HL-60/S4 treated with phorbol 12-myristate 13-acetate at 8.2 ng/mL for 4 days and 3 days (cell line): ENCODE results near the gene PLOD1.
"Not testable (repeated sequence)": the region's sequence is repeated elsewhere in the genome, so short reads cannot be mapped to it uniquely, and the experiment has no call there.

Source experiments
- in situ Hi-C: fragments of 300-500 bp; cut with MboI; formaldehyde crosslinking; loops from 2 replicates; pipeline ENCODE4 v1.15.0; 2022; ENCODE audit warnings: low sequenced_read_pairs

Gene PLOD1

GRCh38 chr1:11938722-11939526 lies 4.4 kb downstream of the PLOD1 start:
- in situ Hi-C loops = no loop called here

- in situ Hi-C loops = not testable (repeated sequence)
Measured at GRCh38 chr1:11939794-11940193, 5.3 kb downstream of the PLOD1 start.

- in situ Hi-C loops = no loop called here
Measured at GRCh38 chr1:11940260-11940921, 5.9 kb downstream of the PLOD1 start.

GRCh38 chr1:11942280-11942679 lies 7.8 kb downstream of the PLOD1 start:
- in situ Hi-C loops = no loop called here

- in situ Hi-C loops = no loop called here
Measured at GRCh38 chr1:11943619-11944018, 9.1 kb downstream of the PLOD1 start.

GRCh38 chr1:11944358-11944931 lies 9.9 kb downstream of the PLOD1 start:
- in situ Hi-C loops = no loop called here

- in situ Hi-C loops = no loop called here
Measured at GRCh38 chr1:11946647-11947046, 12.1 kb downstream of the PLOD1 start.

GRCh38 chr1:11948822-11949458 lies 14.4 kb downstream of the PLOD1 start:
- in situ Hi-C loops = no loop called here

- in situ Hi-C loops = no loop called here
Measured at GRCh38 chr1:11951901-11952300, 17.4 kb downstream of the PLOD1 start.

- in situ Hi-C loops = no loop called here
Measured at GRCh38 chr1:11952455-11953109, 18.1 kb downstream of the PLOD1 start.

GRCh38 chr1:11955221-11955620 lies 20.7 kb downstream of the PLOD1 start:
- in situ Hi-C loops = no loop called here

- in situ Hi-C loops = no loop called here
Measured at GRCh38 chr1:11957398-11957797, 22.9 kb downstream of the PLOD1 start.

GRCh38 chr1:11957897-11958296 lies 23.4 kb downstream of the PLOD1 start:
- in situ Hi-C loops = no loop called here

GRCh38 chr1:11960276-11960675 lies 25.8 kb downstream of the PLOD1 start:
- in situ Hi-C loops = no loop called here

GRCh38 chr1:11960715-11961114 lies 26.2 kb downstream of the PLOD1 start:
- in situ Hi-C loops = no loop called here

GRCh38 chr1:11961230-11961629 lies 26.7 kb downstream of the PLOD1 start:
- in situ Hi-C loops = no loop called here

GRCh38 chr1:11963622-11964021 lies 29.1 kb downstream of the PLOD1 start:
- in situ Hi-C loops = no loop called here

GRCh38 chr1:11964656-11965055 lies 30.1 kb downstream of the PLOD1 start:
- in situ Hi-C loops = no loop called here

- in situ Hi-C loops = no loop called here
Measured at GRCh38 chr1:11967028-11967547, 32.6 kb downstream of the PLOD1 start.

- in situ Hi-C loops = no loop called here
Measured at GRCh38 chr1:11970441-11971185, 36.1 kb downstream of the PLOD1 start.
